B cell (primary cell): Measurements from ENCODE around the gene AFF3. TPM values are rescaled to one million over a fixed set of nuclear protein-coding genes. Genes with fewer than 3 reads are reported as not detected.

Experiments
- ATAC-seq: fragments of 200-7000 bp; cut with Tn5 transposase; one replicate; pipeline ENCODE4 v1.10.0; 2021; ENCODE audit warnings: low read depth, mild to moderate bottlenecking, moderate number of reproducible peaks, moderate library complexity
- CTCF ChIA-PET: fragments of 350-600 bp; sonication (Branson Sonifier 250); formaldehyde crosslinking; loops from one replicate; lab custom pipeline; 2021; ENCODE audit warnings: antibody characterized with exemption, inconsistent platforms; lab: Charles Lee
- POLR2A ChIA-PET: fragments of 350-600 bp; sonication (Branson Sonifier 250); formaldehyde crosslinking; loops from one replicate; lab custom pipeline; 2021; ENCODE audit warnings: antibody characterized with exemption; lab: Charles Lee
- DNase-seq: peaks from one replicate; pipeline ENCODE4 v3.0.0; 2013
- H2AFZ ChIP-seq: 2 replicates; pipeline ENCODE4 v1.6.1; 2012; ENCODE audit warnings: mild to moderate bottlenecking, low read depth, low read length; ENCODE audit not compliant: insufficient read depth, poor library complexity, severe bottlenecking
- H3K27ac ChIP-seq, 2 donors: 1 replicate in 1 of 2; 2 replicates in 1 of 2; pipeline ENCODE4 v1.5.1; 2012 to 2013; ENCODE audit warnings: low read length in 2 of 2, mild to moderate bottlenecking in 2 of 2, moderate library complexity in 1 of 2
- H3K27me3 ChIP-seq, 4 experiments: fragments of 200-600 bp in 1 of 4; sonication (generic) in 1 of 4; replicated peaks in 1 of 4; 1 replicate in 2 of 4; 2 replicates in 2 of 4; pipeline versions ENCODE4 v1.6.1 to v1.7.0; 2013 to 2016; ENCODE audit warnings: low read length in 3 of 4, mild to moderate bottlenecking in 2 of 4, mixed read lengths in 1 of 4, moderate library complexity in 1 of 4; ENCODE audit not compliant: insufficient read depth in 4 of 4, control insufficient read depth in 3 of 4; ENCODE audit errors: control extremely low read depth in 1 of 4
- H3K36me3 ChIP-seq, 2 experiments: replicated peaks in 1 of 2; 1 replicate in 1 of 2; 2 replicates in 1 of 2; pipeline versions ENCODE4 v1.6.1 to v1.7.1; 2013; ENCODE audit warnings: low read length in 1 of 2; ENCODE audit not compliant: insufficient read depth in 2 of 2, control insufficient read depth in 1 of 2; ENCODE audit errors: control extremely low read depth in 1 of 2, extremely low read depth in 1 of 2
- H3K4me1 ChIP-seq, 2 donors: fragments of 200-600 bp in 1 of 2; sonication (generic) in 1 of 2; 1 replicate in 1 of 2; 2 replicates in 1 of 2; pipeline versions ENCODE4 v1.5.1 to v1.6.1; 2013 to 2017; ENCODE audit warnings: low read length in 2 of 2; ENCODE audit not compliant: control insufficient read depth in 2 of 2, insufficient read depth in 2 of 2
- H3K4me2 ChIP-seq: replicated peaks from 2 replicates; pipeline ENCODE3; 2012; ENCODE audit warnings: mild to moderate bottlenecking, low read depth, low read length; ENCODE audit not compliant: poor library complexity, severe bottlenecking
- H3K4me3 ChIP-seq, 5 experiments: fragments of 200-600 bp in 1 of 5; sonication (generic) in 1 of 5; 1 replicate in 3 of 5; 2 replicates in 2 of 5; pipeline versions ENCODE4 v1.5.1 to v1.7.0; 2011 to 2016; ENCODE audit warnings: low read length in 4 of 5, mild to moderate bottlenecking in 4 of 5, low read depth in 2 of 5, control low read depth in 1 of 5, moderate library complexity in 1 of 5; ENCODE audit not compliant: insufficient read depth in 1 of 5; ENCODE audit errors: control extremely low read depth in 1 of 5, extremely low read depth in 1 of 5
- H3K79me2 ChIP-seq: fragments of 200-600 bp; sonication (generic); one replicate; pipeline ENCODE4 v1.6.0; 2016; ENCODE audit warnings: low read length; ENCODE audit not compliant: control insufficient read depth, insufficient read depth
- H3K9ac ChIP-seq: fragments of 200-600 bp; sonication (generic); 2 replicates; pipeline ENCODE4 v1.6.1; 2017; ENCODE audit warnings: mild to moderate bottlenecking, low read length, moderate library complexity
- H3K9me3 ChIP-seq, 3 donors: one replicate each; pipeline versions ENCODE4 v1.6.1 to v1.7.1; 2013; ENCODE audit warnings: low read length in 2 of 3; ENCODE audit not compliant: control insufficient read depth in 2 of 3, insufficient read depth in 1 of 3; ENCODE audit errors: control extremely low read depth in 1 of 3
- H4K20me1 ChIP-seq: 2 replicates; pipeline ENCODE4 v1.6.0; 2012; ENCODE audit warnings: mild to moderate bottlenecking, low read length; ENCODE audit not compliant: insufficient read depth, control insufficient read depth, poor library complexity, severe bottlenecking
- H3K27ac Mint-ChIP-seq: one replicate; pipeline ENCODE4 v1.8.0; 2021; ENCODE audit warnings: mixed read lengths
- H3K27me3 Mint-ChIP-seq: one replicate; pipeline ENCODE4 v1.8.0; 2021; ENCODE audit warnings: mixed read lengths
- H3K4me1 Mint-ChIP-seq: one replicate; pipeline ENCODE4 v1.8.0; 2021; ENCODE audit warnings: mixed read lengths
- H3K4me3 Mint-ChIP-seq: one replicate; pipeline ENCODE4 v1.8.0; 2021; ENCODE audit warnings: mixed read lengths
- H3K9me3 Mint-ChIP-seq: one replicate; pipeline ENCODE4 v1.8.0; 2022; ENCODE audit warnings: mixed read lengths; ENCODE audit not compliant: insufficient read depth
- CTCF ChIP-seq: fragments of 200-600 bp; IDR thresholded peaks from one replicate; pipeline ENCODE4 v1.8.0; 2022; ENCODE audit warnings: antibody characterized with exemption, mild to moderate bottlenecking
- EZH2 ChIP-seq: IDR thresholded peaks from 2 replicates; pipeline ENCODE4 v1.6.1; 2012; ENCODE audit warnings: borderline replicate concordance, low read depth, mild to moderate bottlenecking, moderate library complexity, low read length; ENCODE audit not compliant: insufficient read depth, poor library complexity, severe bottlenecking
- WGBS: methylation state at CpG from one replicate; pipeline ENCODE4 v1.1.5; 2013; ENCODE audit warnings: missing lambda C conversion rate; ENCODE audit not compliant: insufficient coverage; 5-methylcytosine and 5-hydroxymethylcytosine counted together
- intact Hi-C: fragments of 100-400 bp; cut with micrococcal nuclease; formaldehyde crosslinking; loops from one replicate; pipeline ENCODE4 v1.10.0; 2022
- polyA plus RNA-seq: library from polyadenylated mRNA; depleted of rRNA; stranded (reverse); fragments of >200 nt; gene quantifications from 2 replicates; pipeline ENCODE4 v1.2.3, GENCODE V29; 2012
- total RNA-seq, 2 donors: library from RNA; stranded (reverse); fragments of 120-200 nt in 1 of 2; gene quantifications; 1 replicate in 1 of 2; 2 replicates in 1 of 2; pipeline versions ENCODE4 v1.2.3 to v1.2.4, GENCODE V29; 2013 to 2022

AFF3 gene
- total and polyA plus RNA-seq, 2 donors (not counting 1 experiment from before 2014, with no cell fraction given), result 117 to 830 TPM

GRCh38 chr2:100057901-100058261, 84.5 kb downstream of the AFF3 start:
- H4K20me1 ChIP-seq, result peaks cover 93% of the 10 kb centered on the region
- CTCF ChIA-PET, result interaction anchor here (1.0 kb wide), 1 partner anchor 60 kb away, joined by 3 read pairs; no protein-coding TSS in a partner anchor
- H3K9ac ChIP-seq, result no peak overlapping the region
- DNase-seq, result no peak
- H3K27ac Mint-ChIP-seq, result no peak overlapping the region
- no peaks in the 10 kb centered on the region for H3K27me3 Mint-ChIP-seq
- peaks cover 99% of the 10 kb centered on the region for H3K79me2 ChIP-seq
- H3K36me3 ChIP-seq, result peaks cover 0 to 76% of the 10 kb centered on the region in 2 experiments
- TF ChIP-seq CTCF, result no peak
- no peak overlapping the region for H2AFZ ChIP-seq
- peaks cover 67% of the 10 kb centered on the region for H3K4me1 Mint-ChIP-seq
- peaks cover 34 to 36% of the 10 kb centered on the region in 2 donors for H3K4me1 ChIP-seq
- no peak overlapping the region for H3K4me3 ChIP-seq
- intact Hi-C loops, result no loop called here
- POLR2A ChIA-PET, result no interaction called here
- no peak for ATAC-seq
- no peaks in the 10 kb centered on the region for H3K9me3 Mint-ChIP-seq
- H3K4me2 ChIP-seq, result no peak overlapping the region
- no peak overlapping the region for H3K27ac ChIP-seq
- peaks cover 0 to 2% (median 0%) of the 10 kb centered on the region in 3 donors for H3K9me3 ChIP-seq
- H3K27me3 ChIP-seq, result no peaks in the 10 kb centered on the region
- no peak overlapping the region for H3K4me3 Mint-ChIP-seq

GRCh38 chr2:100054426-100054825, 88.0 kb downstream of the AFF3 start:
- WGBS, result 93% methylated on average over 2 of the region's 2 CpGs

More at GRCh38 chr2:100054426-100054825, 88.0 kb downstream of the AFF3 start:
- H3K4me1 Mint-ChIP-seq, result peaks cover 37% of the 10 kb centered on the region
- DNase-seq (no peak), ATAC-seq (no peak)
- Histone ChIP-seq H3K27me3 (no peaks in the 10 kb centered on the region), H3K4me3 (no peak overlapping the region), H3K9ac (no peak overlapping the region), H3K36me3 (peaks cover 4 to 70% of the 10 kb centered on the region in 2 experiments), H3K27ac (peak overlapping the region in 1 of 2 donors; percentile 24), H2AFZ (no peak overlapping the region), H3K4me1 (peaks cover 3 to 5% of the 10 kb centered on the region in 2 donors), H4K20me1 (peaks cover 90% of the 10 kb centered on the region), H3K4me2 (no peak overlapping the region), H3K79me2 (peaks cover 99% of the 10 kb centered on the region), H3K9me3 (no peaks in the 10 kb centered on the region)
- ChIA-PET POLR2A (no interaction called here), CTCF (no interaction called here)
- no peaks in the 10 kb centered on the region for H3K9me3 Mint-ChIP-seq
- TF ChIP-seq EZH2 (no peak), CTCF (no peak)
- no peaks in the 10 kb centered on the region for H3K27me3 Mint-ChIP-seq
- intact Hi-C loops, result no loop called here
- peak overlapping the region; percentile 5 for H3K27ac Mint-ChIP-seq
- H3K4me3 Mint-ChIP-seq, result no peak overlapping the region
